Vagina (tissue), 2 donors: ENCODE results near the gene WNT5B. TPM values are rescaled to one million over a fixed set of nuclear protein-coding genes. Genes with fewer than 3 reads are reported as not detected.

Experiments used
- DNase-seq, 2 donors: peaks; one replicate each; pipeline ENCODE4 v3.0.0-alpha.2; 2017; ENCODE audit errors: extremely low spot score in 2 of 2
- H3K27ac ChIP-seq: fragments of 200-600 bp; sonication (generic); one replicate; pipeline ENCODE4 v1.5.1; 2019
- H3K27me3 ChIP-seq: fragments of 200-600 bp; sonication (generic); one replicate; pipeline ENCODE4 v1.5.1; 2019
- H3K36me3 ChIP-seq, 2 donors: fragments of 200-600 bp; sonication (generic); one replicate each; pipeline ENCODE4 v1.5.1; 2017 to 2019
- H3K4me1 ChIP-seq: fragments of 200-600 bp; sonication (generic); one replicate; pipeline ENCODE4 v1.5.1; 2019
- H3K4me3 ChIP-seq, 2 donors: fragments of 200-600 bp; sonication (generic); 1 replicate in 1 of 2; 2 replicates in 1 of 2; pipeline ENCODE4 v1.5.1; 2016 to 2019
- H3K9me3 ChIP-seq: fragments of 200-600 bp; sonication (generic); one replicate; pipeline ENCODE4 v1.5.1; 2019
- CTCF ChIP-seq, 3 experiments: fragments of 450-650 bp in 2 of 3; fragments of 200-600 bp in 1 of 3; sonication (generic) in 1 of 3; IDR thresholded peaks; one replicate each; pipeline ENCODE4 v1.5.1; 2017 to 2019; ENCODE audit warnings: antibody characterized with exemption in 3 of 3, mild to moderate bottlenecking in 2 of 3, moderate library complexity in 2 of 3
- POLR2A ChIP-seq, 2 donors: fragments of 450-650 bp; IDR thresholded peaks; one replicate each; pipeline ENCODE4 v1.6.1; 2017; ENCODE audit warnings: antibody characterized with exemption in 2 of 2, mild to moderate bottlenecking in 2 of 2, moderate library complexity in 2 of 2
- POLR2AphosphoS5 ChIP-seq, 2 donors: sonication (generic); formaldehyde crosslinking; IDR thresholded peaks; one replicate each; pipeline ENCODE4 v1.9.0; 2017; ENCODE audit warnings: antibody characterized with exemption in 2 of 2, mild to moderate bottlenecking in 2 of 2, low read depth in 1 of 2; ENCODE audit not compliant: insufficient read depth in 1 of 2
- intact Hi-C: fragments of 100-400 bp; cut with DNase I; formaldehyde crosslinking; loops from one replicate; pipeline ENCODE4 v1.15.1; 2023
- total RNA-seq: library from RNA; depleted of rRNA; stranded (reverse); fragments of >200 nt; gene quantifications from one replicate; pipeline ENCODE4 v1.2.3, GENCODE V29; 2016

WNT5B gene
- total RNA-seq, 1 donor from 2014 or later, result 7.6 TPM

DNA sequence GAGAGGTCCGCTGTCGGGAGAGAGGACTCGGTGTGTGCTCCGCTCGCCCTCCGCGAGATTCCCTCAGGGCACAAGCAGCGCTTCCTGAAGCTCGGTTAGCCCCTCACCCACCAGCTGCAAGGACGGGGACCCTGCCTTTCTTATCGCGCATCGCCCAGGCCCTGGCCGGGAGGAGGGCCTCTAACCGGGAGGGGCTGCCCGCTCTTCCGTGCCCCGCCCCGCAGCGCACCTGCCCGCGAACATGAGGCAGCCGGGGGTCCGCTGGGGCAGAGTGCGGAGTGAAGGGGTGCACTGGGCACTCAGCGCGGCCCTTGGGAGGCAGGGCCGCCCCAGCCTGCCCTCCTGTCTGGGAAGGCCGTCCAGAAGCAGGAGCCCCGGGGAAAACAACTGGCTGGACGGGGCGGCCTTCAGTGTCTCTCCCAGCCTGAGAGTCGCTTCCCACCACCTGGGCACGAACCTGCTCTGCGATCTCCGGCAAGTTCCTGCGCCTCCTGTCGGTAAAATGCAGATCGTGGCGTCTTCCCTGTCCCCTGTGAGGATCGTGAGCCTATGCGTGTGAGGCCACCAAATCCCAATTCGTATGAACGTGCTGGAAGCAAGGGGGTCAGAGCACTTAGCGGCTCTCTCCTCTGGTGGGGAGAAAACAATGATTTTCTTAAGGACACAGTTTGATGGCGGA is 33.9 kb downstream of the WNT5B start:
- Histone ChIP-seq H3K4me1 (peaks cover 16% of the 10 kb centered on the region), H3K9me3 (no peaks in the 10 kb centered on the region), H3K36me3 (no peaks in the 10 kb centered on the region), H3K27ac (peak overlapping the region; percentile 78), H3K27me3 (no peaks in the 10 kb centered on the region), H3K4me3 (peak overlapping the region; percentile 29 to 32)
- TF ChIP-seq CTCF (IDR thresholded peaks at IDR 0.05) (no peak), POLR2AphosphoS5 (IDR thresholded peaks at IDR 0.05; ENCODE audit: insufficient read depth in 1 of 2, low read depth in 1 of 2) (peak in 1 of 2 donors; percentile 43)
- no peak for DNase-seq
- intact Hi-C loops, result loop anchor here (10.0 kb wide), 1 partner anchor 272 kb away; no protein-coding TSS in a partner anchor

DNA sequence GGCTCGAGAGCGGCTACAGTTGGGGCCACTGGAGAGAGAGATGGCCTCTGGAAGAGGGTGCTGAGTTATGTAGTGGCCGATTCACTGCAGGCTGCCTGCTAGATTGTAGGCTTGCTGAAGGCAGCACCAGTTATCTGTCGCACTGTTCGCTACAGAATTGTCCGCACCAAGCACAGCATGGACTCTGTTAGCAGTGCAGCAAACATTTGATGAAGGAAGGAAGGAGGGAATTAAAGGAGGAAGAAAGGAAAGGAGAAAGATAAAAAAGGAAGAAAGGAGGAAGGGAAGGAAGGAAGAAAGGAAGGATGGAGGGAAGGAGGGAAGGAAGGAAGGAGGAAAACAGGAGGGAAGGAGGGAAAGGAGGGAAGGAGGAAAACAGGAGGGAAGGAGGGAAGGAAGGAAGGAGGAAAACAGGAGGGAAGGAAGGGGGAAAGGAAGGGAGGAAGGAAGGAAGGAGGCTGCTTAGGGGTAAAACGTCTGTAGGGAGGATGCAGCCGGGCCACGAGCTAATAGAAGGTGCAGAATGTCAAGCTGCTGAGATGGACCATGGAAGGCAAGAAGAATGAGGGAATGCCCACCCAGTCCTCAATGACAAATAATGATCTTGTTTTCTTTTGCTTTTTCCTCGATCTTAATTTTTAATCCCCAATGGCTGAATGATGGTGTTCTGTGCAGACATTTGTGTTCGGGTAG is 34.6 kb downstream of the WNT5B start:
- DNase-seq, result no peak
- TF ChIP-seq POLR2A (IDR thresholded peaks at IDR 0.05), result no peak
- TF ChIP-seq CTCF (IDR thresholded peaks at IDR 0.05), result no peak
- TF ChIP-seq POLR2AphosphoS5 (IDR thresholded peaks at IDR 0.05; ENCODE audit: insufficient read depth in 1 of 2, low read depth in 1 of 2), result no peak
- Histone ChIP-seq H3K9me3 (no peaks in the 10 kb centered on the region), H3K36me3 (no peaks in the 10 kb centered on the region), H3K27me3 (no peaks in the 10 kb centered on the region), H3K4me1 (peaks cover 15% of the 10 kb centered on the region), H3K27ac (peak overlapping the region; percentile 78), H3K4me3 (peak overlapping the region in 1 of 2 donors; percentile 29)
- intact Hi-C loops, result loop anchor here (10.0 kb wide), 1 partner anchor 271 kb away; no protein-coding TSS in a partner anchor

DNA sequence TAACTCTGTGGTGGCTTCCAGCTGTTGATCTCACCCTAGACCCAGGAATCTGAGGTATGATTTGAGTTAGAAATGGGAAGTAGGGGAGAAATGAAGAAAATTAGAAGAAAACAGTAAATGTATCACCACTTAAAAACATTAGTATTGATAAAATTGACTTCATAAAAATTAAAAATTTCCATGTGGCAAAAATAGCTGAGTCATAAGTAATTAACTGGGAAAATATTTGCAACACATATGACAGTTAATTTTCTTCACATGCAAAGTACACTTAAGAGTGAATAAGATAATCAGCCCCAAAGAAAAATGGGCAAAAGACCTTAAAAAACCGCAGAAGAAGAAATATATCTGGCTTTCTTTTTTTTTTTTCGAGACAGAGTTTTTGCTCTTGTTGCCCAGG is 36.3 kb downstream of the WNT5B start:
- intact Hi-C loops, result loop anchor here (10.0 kb wide), 1 partner anchor 269 kb away; no protein-coding TSS in a partner anchor
- Histone ChIP-seq H3K9me3 (no peaks in the 10 kb centered on the region), H3K27ac (no peak overlapping the region), H3K36me3 (no peaks in the 10 kb centered on the region), H3K27me3 (no peaks in the 10 kb centered on the region), H3K4me1 (peaks cover 6% of the 10 kb centered on the region), H3K4me3 (no peak overlapping the region)
- no peak for DNase-seq
- no peak for TF ChIP-seq CTCF (IDR thresholded peaks at IDR 0.05)
- TF ChIP-seq POLR2A (IDR thresholded peaks at IDR 0.05), result no peak

GRCh38 chr12:1666215-1666614 is 37.2 kb downstream of the WNT5B start:
- H3K4me3 ChIP-seq, result no peak overlapping the region
- H3K27ac ChIP-seq, result peak overlapping the region; percentile 32
- H3K4me1 ChIP-seq, result no peaks in the 10 kb centered on the region
- TF ChIP-seq POLR2A (IDR thresholded peaks at IDR 0.05) (no peak), CTCF (IDR thresholded peaks at IDR 0.05) (no peak), POLR2AphosphoS5 (IDR thresholded peaks at IDR 0.05; ENCODE audit: insufficient read depth in 1 of 2, low read depth in 1 of 2) (no peak)
- no peaks in the 10 kb centered on the region for H3K36me3 ChIP-seq
- intact Hi-C loops, result loop anchor here (10.0 kb wide), 1 partner anchor 269 kb away; no protein-coding TSS in a partner anchor
- no peak for DNase-seq
- no peaks in the 10 kb centered on the region for H3K9me3 ChIP-seq
- no peaks in the 10 kb centered on the region for H3K27me3 ChIP-seq
